Endothelial cell of umbilical vein (primary cell): ENCODE data around the gene HSP90AA1. TPM values are rescaled to one million over a fixed set of nuclear protein-coding genes. Genes with fewer than 3 reads are reported as not detected.

ENCODE experiments used
- BruUV-seq: library from RNA; stranded (reverse); fragments of 400-500 nt; replicated peaks from 2 replicates; lab custom pipeline; 2021; lab: Mats Ljungman, UMichigan
- CTCF ChIA-PET: fragments of 300-600, 350-600 bp; sonication (Branson Sonifier 250); formaldehyde crosslinking; loops from one replicate; lab custom pipeline; 2021; ENCODE audit warnings: antibody characterized with exemption, inconsistent platforms; lab: Charles Lee
- POLR2A ChIA-PET: fragments of 300-600, 350-600 bp; sonication (Branson Sonifier 250); formaldehyde crosslinking; loops from one replicate; lab custom pipeline; 2021; ENCODE audit warnings: antibody characterized with exemption, inconsistent platforms; lab: Charles Lee
- DNase-seq: peaks from one replicate; pipeline ENCODE4 v3.0.0-alpha.2; 2011; ENCODE audit warnings: low read depth, low spot score
- FAIRE-seq: peaks from 2 replicates; lab custom pipeline; 2011; peaks lifted over from hg19 to GRCh38; lab: Jason Lieb, UNC
- H2AFZ ChIP-seq: 2 replicates; pipeline ENCODE4 v1.6.0; 2012; ENCODE audit warnings: low read depth, low read length, control low read depth, inconsistent platforms
- H3K27ac ChIP-seq: 2 replicates; pipeline ENCODE4 v1.5.1; 2011; ENCODE audit warnings: low read depth, mild to moderate bottlenecking, control low read depth, low read length, moderate library complexity; ENCODE audit not compliant: insufficient read depth
- H3K27me3 ChIP-seq, 2 experiments: 2 replicates each; pipeline versions ENCODE4 v1.6.0 to v1.6.1; 2011; ENCODE audit warnings: low read length in 2 of 2, mixed read lengths in 1 of 2; ENCODE audit not compliant: control insufficient read depth in 2 of 2, insufficient read depth in 2 of 2
- H3K36me3 ChIP-seq, 2 experiments: 2 replicates in 1 of 2; 3 replicates in 1 of 2; pipeline ENCODE4 v1.5.1; 2011; ENCODE audit warnings: low read length in 2 of 2, mild to moderate bottlenecking in 1 of 2, moderate library complexity in 1 of 2; ENCODE audit not compliant: control insufficient read depth in 2 of 2, insufficient read depth in 2 of 2; ENCODE audit errors: extremely low read depth in 1 of 2
- H3K4me1 ChIP-seq: 3 replicates; pipeline ENCODE4 v1.5.1; 2011; ENCODE audit warnings: mild to moderate bottlenecking, low read length; ENCODE audit not compliant: control insufficient read depth, insufficient read depth; ENCODE audit errors: extremely low read depth
- H3K4me2 ChIP-seq: 2 replicates; pipeline ENCODE4 v1.6.1; 2011; ENCODE audit warnings: low read length, control low read depth, mixed read lengths; ENCODE audit not compliant: insufficient read depth
- H3K4me3 ChIP-seq, 3 experiments: fragments of 200-600 bp in 1 of 3; sonication (generic), shearing (Covaris generic) in 1 of 3; replicated peaks in 1 of 3; 2 replicates each; pipeline ENCODE4 v1.5.1; 2011 to 2016; ENCODE audit warnings: control low read depth in 3 of 3, low read length in 3 of 3, mild to moderate bottlenecking in 2 of 3, inconsistent platforms in 1 of 3, low read depth in 1 of 3, moderate library complexity in 1 of 3; ENCODE audit not compliant: insufficient read depth in 1 of 3
- H3K79me2 ChIP-seq: 2 replicates; pipeline ENCODE4 v1.6.0; 2012; ENCODE audit warnings: low read length, inconsistent platforms; ENCODE audit not compliant: control insufficient read depth, insufficient read depth
- H3K9ac ChIP-seq: replicated peaks from 2 replicates; pipeline ENCODE3; 2011; ENCODE audit warnings: low read length, control low read depth; ENCODE audit not compliant: insufficient read depth; ENCODE audit errors: extremely low read depth
- H3K9me1 ChIP-seq: replicated peaks from 3 replicates; pipeline ENCODE4 v1.6.0; 2011; ENCODE audit warnings: mild to moderate bottlenecking, low read length; ENCODE audit not compliant: control insufficient read depth, insufficient read depth; ENCODE audit errors: extremely low read depth
- H3K9me3 ChIP-seq: replicated peaks from 2 replicates; pipeline ENCODE4 v1.5.1; 2012; ENCODE audit warnings: low read length, inconsistent platforms; ENCODE audit not compliant: control insufficient read depth, insufficient read depth
- H4K20me1 ChIP-seq: replicated peaks from 2 replicates; pipeline ENCODE3; 2011; ENCODE audit warnings: mild to moderate bottlenecking, low read length; ENCODE audit not compliant: control insufficient read depth, insufficient read depth; ENCODE audit errors: extremely low read depth
- CTCF ChIP-seq, 2 donors: IDR thresholded peaks; 1 replicate in 1 of 2; 2 replicates in 1 of 2; pipeline ENCODE4 v1.5.1; 2011; ENCODE audit warnings: low read length in 2 of 2, mild to moderate bottlenecking in 2 of 2, moderate library complexity in 2 of 2, control low read depth in 1 of 2, inconsistent platforms in 1 of 2, low read depth in 1 of 2; ENCODE audit not compliant: insufficient read depth in 1 of 2; ENCODE audit errors: extremely low read depth in 1 of 2
- EZH2 ChIP-seq: IDR thresholded peaks from 2 replicates; pipeline ENCODE4 v1.6.1; 2012; ENCODE audit warnings: borderline replicate concordance, low read depth, mild to moderate bottlenecking, moderate library complexity, low read length, inconsistent platforms; ENCODE audit not compliant: severe bottlenecking
- FOS ChIP-seq: IDR thresholded peaks from 2 replicates; pipeline ENCODE4 v1.6.1; 2011; ENCODE audit warnings: mild to moderate bottlenecking, low read length, moderate library complexity, borderline replicate concordance; ENCODE audit not compliant: insufficient read depth
- GATA2 ChIP-seq: IDR thresholded peaks from 2 replicates; pipeline ENCODE4 v1.7.0; 2011; ENCODE audit warnings: low read depth, mild to moderate bottlenecking, moderate library complexity, mixed read lengths, low read length; ENCODE audit not compliant: insufficient read length, insufficient read depth
- JUN ChIP-seq: IDR thresholded peaks from 2 replicates; pipeline ENCODE4 v1.6.1; 2011; ENCODE audit warnings: borderline replicate concordance, low read depth; ENCODE audit not compliant: insufficient read length, insufficient read depth
- MAX ChIP-seq: IDR thresholded peaks from 2 replicates; pipeline ENCODE4 v1.6.1; 2011; ENCODE audit not compliant: insufficient read depth, insufficient read length
- MYC ChIP-seq: IDR thresholded peaks from one replicate; pipeline ENCODE4 v1.6.1; 2011; ENCODE audit warnings: mild to moderate bottlenecking, low read depth, low read length
- POLR2A ChIP-seq: IDR thresholded peaks from 2 replicates; pipeline ENCODE4 v1.6.1; 2012; ENCODE audit warnings: low read depth, mild to moderate bottlenecking, control low read depth, low read length
- POLR2AphosphoS5 ChIP-seq: IDR thresholded peaks from 2 replicates; pipeline ENCODE4 v1.6.1; 2012; ENCODE audit warnings: low read depth, mild to moderate bottlenecking, control low read depth, low read length, moderate library complexity; ENCODE audit not compliant: insufficient read depth
- dilution Hi-C: fragments of 300-500 bp; cut with MboI; formaldehyde crosslinking; loops from one replicate; pipeline ENCODE4 v1.15.0; 2019; ENCODE audit warnings: low sequenced_read_pairs; ENCODE audit not compliant: extremely low pct_ligation_motif_present
- intact Hi-C: fragments of 100-400 bp; cut with micrococcal nuclease; formaldehyde crosslinking; loops from one replicate; pipeline ENCODE4 v1.10.0; 2022
- polyA plus RNA-seq, 4 experiments: library from polyadenylated mRNA; depleted of rRNA in 3 of 4; stranded (reverse) in 3 of 4; unstranded in 1 of 4; fragments of >200 nt; gene quantifications; 2 replicates each; pipeline versions ENCODE4 v1.2.1 to v1.2.3, GENCODE V29; 2011 to 2012; ENCODE audit warnings: missing spikeins in 1 of 4
- total RNA-seq: library from RNA; stranded (reverse); gene quantifications from 2 replicates; pipeline ENCODE4 v1.2.3, GENCODE V29; 2021

The HSP90AA1 gene
- total and polyA plus RNA-seq, 2 donors (not counting 3 experiments of a cell fraction or from before 2014, with no cell fraction given): 266 to 540 TPM

GRCh38 chr14:102094101-102094500, 7.3 kb upstream of the HSP90AA1 start:
- dilution Hi-C loops: no loop called here
- H2AFZ ChIP-seq: no peak overlapping the region

More at GRCh38 chr14:102094101-102094500, 7.3 kb upstream of the HSP90AA1 start:
- BruUV-seq: no TSS peak
- ChIA-PET CTCF (interaction anchor here (1.1 kb wide), 1 partner anchor 220 kb away, joined by 3 read pairs; no protein-coding TSS in a partner anchor), POLR2A (no interaction called here)
- H3K27me3 ChIP-seq: no peaks in the 10 kb centered on the region
- H3K9ac ChIP-seq: no peak overlapping the region
- no peaks in the 10 kb centered on the region for H3K79me2 ChIP-seq
- FAIRE-seq: no peak
- no peak for DNase-seq
- no peaks in the 10 kb centered on the region for H3K9me3 ChIP-seq
- H3K36me3 ChIP-seq: no peaks in the 10 kb centered on the region
- no peaks in the 10 kb centered on the region for H4K20me1 ChIP-seq
- no peak overlapping the region for H3K4me3 ChIP-seq
- H3K4me1 ChIP-seq: no peaks in the 10 kb centered on the region
- no peaks in the 10 kb centered on the region for H3K9me1 ChIP-seq
- intact Hi-C loops: loop anchor here (10.0 kb wide), 1 partner anchor 389 kb away; no protein-coding TSS in a partner anchor
- no peak for TF ChIP-seq POLR2A
- no peak for TF ChIP-seq MYC
- no peak for TF ChIP-seq FOS
- no peak for TF ChIP-seq POLR2AphosphoS5
- no peak for TF ChIP-seq EZH2
- TF ChIP-seq MAX: no peak
- TF ChIP-seq CTCF (IDR thresholded peaks at IDR 0.05; ENCODE audit: extremely low read depth in 1 of 2, insufficient read depth in 1 of 2, low read depth in 1 of 2, low read length in 2 of 2): no peak
- TF ChIP-seq JUN: no peak
- no peak for TF ChIP-seq GATA2
- no peak overlapping the region for H3K4me2 ChIP-seq
- H3K27ac ChIP-seq: no peak overlapping the region
